ENCODE data around the gene ME2.

Gene ME2

GRCh38 chr18:50977037-50977760 lies 98.3 kb downstream of the ME2 start:
- TF ChIP-seq, protein P1, sequence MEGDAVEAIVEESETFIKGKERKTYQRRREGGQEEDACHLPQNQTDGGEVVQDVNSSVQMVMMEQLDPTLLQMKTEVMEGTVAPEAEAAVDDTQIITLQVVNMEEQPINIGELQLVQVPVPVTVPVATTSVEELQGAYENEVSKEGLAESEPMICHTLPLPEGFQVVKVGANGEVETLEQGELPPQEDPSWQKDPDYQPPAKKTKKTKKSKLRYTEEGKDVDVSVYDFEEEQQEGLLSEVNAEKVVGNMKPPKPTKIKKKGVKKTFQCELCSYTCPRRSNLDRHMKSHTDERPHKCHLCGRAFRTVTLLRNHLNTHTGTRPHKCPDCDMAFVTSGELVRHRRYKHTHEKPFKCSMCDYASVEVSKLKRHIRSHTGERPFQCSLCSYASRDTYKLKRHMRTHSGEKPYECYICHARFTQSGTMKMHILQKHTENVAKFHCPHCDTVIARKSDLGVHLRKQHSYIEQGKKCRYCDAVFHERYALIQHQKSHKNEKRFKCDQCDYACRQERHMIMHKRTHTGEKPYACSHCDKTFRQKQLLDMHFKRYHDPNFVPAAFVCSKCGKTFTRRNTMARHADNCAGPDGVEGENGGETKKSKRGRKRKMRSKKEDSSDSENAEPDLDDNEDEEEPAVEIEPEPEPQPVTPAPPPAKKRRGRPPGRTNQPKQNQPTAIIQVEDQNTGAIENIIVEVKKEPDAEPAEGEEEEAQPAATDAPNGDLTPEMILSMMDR (IDR thresholded peaks at IDR 0.05): no peak

GRCh38 chr18:50981381-50981780 lies 102.5 kb downstream of the ME2 start:
- Histone ChIP-seq H3K27ac (no peak overlapping the region), H3K9me3 (no peaks in the 10 kb centered on the region), H3K4me3 (ENCODE audit: low read depth in 1 of 2, low read length in 1 of 2) (no peak overlapping the region), H3K36me3 (peaks cover 3% of the 10 kb centered on the region), H3K4me1 (ENCODE audit: control insufficient read depth in 1 of 2, insufficient read depth in 1 of 2, low read depth in 1 of 2, low read length in 1 of 2) (no peaks in the 10 kb centered on the region), H3K27me3 (no peaks in the 10 kb centered on the region)
- TF ChIP-seq, protein P1 (IDR thresholded peaks at IDR 0.05): no peak

More at GRCh38 chr18:50977037-50977760, 98.3 kb downstream of the ME2 start:
- H3K4me1 ChIP-seq (ENCODE audit: control insufficient read depth in 1 of 2, insufficient read depth in 1 of 2, low read depth in 1 of 2, low read length in 1 of 2): no peaks in the 10 kb centered on the region
- H3K27me3 ChIP-seq: no peaks in the 10 kb centered on the region
- H3K9me3 ChIP-seq: no peaks in the 10 kb centered on the region
- no peak overlapping the region for H3K27ac ChIP-seq
- H3K4me3 ChIP-seq (ENCODE audit: low read depth in 1 of 2, low read length in 1 of 2): no peak overlapping the region
- peaks cover 12% of the 10 kb centered on the region for H3K36me3 ChIP-seq

DNA sequence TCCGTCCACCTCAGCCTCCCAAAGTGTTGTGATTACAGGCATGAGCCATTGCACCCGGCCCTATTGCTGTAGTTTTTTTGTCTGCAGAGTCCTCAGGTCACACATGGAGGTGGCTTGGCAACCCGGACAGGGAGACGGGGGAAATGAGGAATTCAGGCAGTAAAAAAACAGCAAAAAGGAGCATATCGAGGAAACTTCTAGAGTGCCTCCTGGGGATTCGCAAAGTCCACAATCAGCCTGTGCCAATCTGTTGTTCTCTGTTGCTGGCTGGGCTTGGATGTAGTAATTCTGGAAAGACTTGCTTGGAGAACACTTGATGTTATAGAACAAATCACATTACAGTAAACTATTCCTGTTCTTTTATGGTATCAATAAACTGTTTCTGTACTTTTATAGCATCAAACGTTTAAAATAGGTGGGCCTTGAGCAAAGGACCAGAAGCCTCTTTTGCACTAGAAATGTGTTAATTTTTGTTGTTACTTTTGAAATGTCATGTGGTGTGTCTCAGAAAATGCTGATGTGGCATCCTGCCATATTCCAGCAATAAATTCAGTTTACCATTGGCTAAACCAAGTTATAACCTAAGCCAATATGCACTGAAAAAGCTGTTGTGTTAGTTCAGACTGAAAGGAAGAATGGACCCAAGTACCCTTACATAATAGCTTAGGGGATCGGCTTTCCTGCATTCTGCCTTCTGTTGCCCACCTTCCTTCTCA lies 103.3 kb downstream of the ME2 start:
- Histone ChIP-seq H3K36me3 (peaks cover 3% of the 10 kb centered on the region), H3K27ac (no peak overlapping the region), H3K4me1 (ENCODE audit: control insufficient read depth in 1 of 2, insufficient read depth in 1 of 2, low read depth in 1 of 2, low read length in 1 of 2) (no peaks in the 10 kb centered on the region), H3K27me3 (no peaks in the 10 kb centered on the region), H3K9me3 (no peaks in the 10 kb centered on the region), H3K4me3 (ENCODE audit: low read depth in 1 of 2, low read length in 1 of 2) (no peak overlapping the region)
- TF ChIP-seq, protein P1 (IDR thresholded peaks at IDR 0.05): no peak

- H3K4me3 ChIP-seq (ENCODE audit: low read depth in 1 of 2, low read length in 1 of 2): no peak overlapping the region
- TF ChIP-seq, protein P1 (IDR thresholded peaks at IDR 0.05): no peak
- no peak overlapping the region for H3K27ac ChIP-seq
- H3K9me3 ChIP-seq: no peaks in the 10 kb centered on the region
- peaks cover 3% of the 10 kb centered on the region for H3K36me3 ChIP-seq
- no peaks in the 10 kb centered on the region for H3K27me3 ChIP-seq
- no peaks in the 10 kb centered on the region for H3K4me1 ChIP-seq (ENCODE audit: control insufficient read depth in 1 of 2, insufficient read depth in 1 of 2, low read depth in 1 of 2, low read length in 1 of 2)
These were observed 103.9 kb downstream of the ME2 start for GRCh38 chr18:50982802-50983179.

DNA sequence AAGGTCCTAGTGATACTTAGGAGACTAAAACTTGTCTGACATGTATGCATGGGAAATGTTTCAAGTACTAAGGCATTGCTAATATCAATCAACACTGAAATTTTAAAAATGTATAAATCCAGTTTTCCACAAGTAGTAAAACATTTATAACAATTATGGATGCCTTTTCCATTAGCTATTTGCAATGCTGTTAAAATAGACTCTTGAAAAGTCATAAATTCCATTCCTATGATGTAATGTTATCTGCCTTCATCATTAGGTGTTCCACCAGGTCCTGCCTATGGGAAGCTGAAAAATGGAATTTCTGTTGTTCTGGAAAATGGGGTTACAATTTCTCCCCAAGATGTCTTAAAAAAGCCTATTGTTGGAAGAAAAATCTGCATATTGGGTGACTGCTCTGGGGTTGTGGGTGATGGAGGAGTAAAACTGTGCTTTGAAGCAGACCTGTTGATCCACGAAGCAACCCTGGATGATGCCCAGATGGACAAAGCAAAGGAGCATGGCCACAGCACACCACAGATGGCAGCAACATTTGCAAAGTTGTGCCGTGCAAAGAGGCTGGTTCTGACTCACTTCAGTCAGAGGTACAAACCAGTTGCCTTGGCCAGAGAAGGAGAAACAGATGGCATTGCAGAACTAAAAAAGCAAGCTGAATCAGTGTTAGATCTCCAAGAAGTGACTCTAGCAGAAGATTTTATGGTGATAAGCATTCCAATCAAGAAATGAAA lies 107.6 kb downstream of the ME2 start:
- Histone ChIP-seq H3K4me1 (ENCODE audit: control insufficient read depth in 1 of 2, insufficient read depth in 1 of 2, low read depth in 1 of 2, low read length in 1 of 2) (no peaks in the 10 kb centered on the region), H3K36me3 (peaks cover 3% of the 10 kb centered on the region), H3K27me3 (no peaks in the 10 kb centered on the region), H3K4me3 (ENCODE audit: low read depth in 1 of 2, low read length in 1 of 2) (no peak overlapping the region), H3K9me3 (no peaks in the 10 kb centered on the region), H3K27ac (no peak overlapping the region)
- TF ChIP-seq, protein P1 (IDR thresholded peaks at IDR 0.05): no peak

Data from neutrophil (primary cell).